Measurements from ENCODE around the gene CPEB2.

The CPEB2 gene

GRCh38 chr4:15006416-15007024 is 4.2 kb downstream of the CPEB2 start:
- TF ChIP-seq BACH2 (CRISPR knock-in tag; IDR thresholded peaks at IDR 0.05; ENCODE audit: borderline replicate concordance): no peak
- TF ChIP-seq ZFP3 (CRISPR knock-in tag; IDR thresholded peaks at IDR 0.05): no peak
- no peak for TF ChIP-seq ZNF8 (CRISPR knock-in tag; IDR thresholded peaks at IDR 0.05)
- TF ChIP-seq ZNF565 (CRISPR knock-in tag; conservative IDR thresholded peaks at IDR 0.05; ENCODE audit: low read depth): no peak
- no peak for TF ChIP-seq TSHZ2 (CRISPR knock-in tag; IDR thresholded peaks at IDR 0.05)
- no peak for TF ChIP-seq ESRRG (CRISPR knock-in tag; IDR thresholded peaks at IDR 0.05)
- TF ChIP-seq SNAI2 (CRISPR knock-in tag; IDR thresholded peaks at IDR 0.05): no peak
- no peak for TF ChIP-seq ZFP30 (CRISPR knock-in tag; IDR thresholded peaks at IDR 0.05)
- TF ChIP-seq OSR1 (CRISPR knock-in tag; IDR thresholded peaks at IDR 0.05): no peak
- TF ChIP-seq CSDC2 (CRISPR knock-in tag; IDR thresholded peaks at IDR 0.05): no peak
- TF ChIP-seq TCF4 (CRISPR knock-in tag; IDR thresholded peaks at IDR 0.05; ENCODE audit: borderline replicate concordance): no peak
- ATAC-seq: no peak

GRCh38 chr4:15007201-15007600 is 4.9 kb downstream of the CPEB2 start:
- TF ChIP-seq TCF4 (CRISPR knock-in tag; IDR thresholded peaks at IDR 0.05; ENCODE audit: borderline replicate concordance): no peak
- TF ChIP-seq OSR1 (CRISPR knock-in tag; IDR thresholded peaks at IDR 0.05): no peak
- no peak for TF ChIP-seq PATZ1 (CRISPR knock-in tag; IDR thresholded peaks at IDR 0.05; ENCODE audit: borderline replicate concordance)
- TF ChIP-seq ZFP3 (CRISPR knock-in tag; IDR thresholded peaks at IDR 0.05): no peak
- TF ChIP-seq GLIS3 (CRISPR knock-in tag; IDR thresholded peaks at IDR 0.05): no peak
- no peak for TF ChIP-seq ZNF70 (CRISPR knock-in tag; IDR thresholded peaks at IDR 0.05)
- TF ChIP-seq ZNF565 (CRISPR knock-in tag; conservative IDR thresholded peaks at IDR 0.05; ENCODE audit: low read depth): no peak
- TF ChIP-seq ZNF8 (CRISPR knock-in tag; IDR thresholded peaks at IDR 0.05): no peak
- no peak for TF ChIP-seq ISL1 (CRISPR knock-in tag; IDR thresholded peaks at IDR 0.05)
- no peak for TF ChIP-seq ESRRG (CRISPR knock-in tag; IDR thresholded peaks at IDR 0.05)
- TF ChIP-seq TSHZ2 (CRISPR knock-in tag; IDR thresholded peaks at IDR 0.05): no peak
- no peak for TF ChIP-seq BACH2 (CRISPR knock-in tag; IDR thresholded peaks at IDR 0.05; ENCODE audit: borderline replicate concordance)
- no peak for TF ChIP-seq RARB (CRISPR knock-in tag; IDR thresholded peaks at IDR 0.05)
- TF ChIP-seq CSRNP3 (CRISPR knock-in tag; IDR thresholded peaks at IDR 0.05): no peak
- TF ChIP-seq ZFP30 (CRISPR knock-in tag; IDR thresholded peaks at IDR 0.05): no peak
- no peak for TF ChIP-seq ZC3H10 (CRISPR knock-in tag; IDR thresholded peaks at IDR 0.05)
- TF ChIP-seq CREB5 (CRISPR knock-in tag; IDR thresholded peaks at IDR 0.05; ENCODE audit: low read depth): no peak
- TF ChIP-seq PPARA (CRISPR knock-in tag; IDR thresholded peaks at IDR 0.05; ENCODE audit: borderline replicate concordance): no peak
- no peak for ATAC-seq

Data from SK-N-SH treated with all-trans-retinoic acid at 6 μM for 48 hours (cell line).